ENCODE results near the gene FAM174A.
A peak's percentile ranks its signal among the peaks of the same experiment; 100 is the strongest.
"Not testable (repeated sequence)": the region's sequence is repeated elsewhere in the genome, so short reads cannot be mapped to it uniquely, and the experiment has no call there.

The FAM174A gene

GRCh38 chr5:100595152-100595811 lies 60.1 kb downstream of the FAM174A start:
- H3K36me3 ChIP-seq (replicated peaks), result no peaks in the 10 kb centered on the region
- no peaks in the 10 kb centered on the region for H3K27me3 ChIP-seq (ENCODE audit: low read depth)
- H3K4me3 ChIP-seq, result no peak overlapping the region
- in situ Hi-C loops (cut with MboI; ENCODE audit: low sequenced_read_pairs), result no loop called here
- H3K4me1 ChIP-seq, result no peaks in the 10 kb centered on the region
- no peaks in the 10 kb centered on the region for H3K9me3 ChIP-seq
- DNase-seq (ENCODE audit: low spot score in 2 of 2), result no peak

- H3K27me3 ChIP-seq (ENCODE audit: low read depth), result no peaks in the 10 kb centered on the region
- in situ Hi-C loops (cut with MboI; ENCODE audit: low sequenced_read_pairs), result no loop called here
- no peaks in the 10 kb centered on the region for H3K4me1 ChIP-seq
- DNase-seq (ENCODE audit: low spot score in 2 of 2), result no peak
- H3K4me3 ChIP-seq, result no peak overlapping the region
- no peaks in the 10 kb centered on the region for H3K9me3 ChIP-seq
- no peaks in the 10 kb centered on the region for H3K36me3 ChIP-seq (replicated peaks)
These were observed 60.6 kb downstream of the FAM174A start for GRCh38 chr5:100595812-100596173.

GRCh38 chr5:100598446-100598845 lies 63.3 kb downstream of the FAM174A start:
- in situ Hi-C loops (cut with MboI; ENCODE audit: low sequenced_read_pairs), result no loop called here
- no peak for DNase-seq (ENCODE audit: low spot score in 2 of 2)

GRCh38 chr5:100600298-100600994 lies 65.3 kb downstream of the FAM174A start:
- Histone ChIP-seq H3K9me3 (no peaks in the 10 kb centered on the region), H3K4me3 (no peak overlapping the region), H3K36me3 (replicated peaks) (no peaks in the 10 kb centered on the region), H3K27me3 (ENCODE audit: low read depth) (no peaks in the 10 kb centered on the region), H3K4me1 (no peaks in the 10 kb centered on the region)
- in situ Hi-C loops (cut with MboI; ENCODE audit: low sequenced_read_pairs), result no loop called here
- no peak for DNase-seq (ENCODE audit: low spot score in 2 of 2)

More at GRCh38 chr5:100598446-100598845, 63.3 kb downstream of the FAM174A start:
- Histone ChIP-seq H3K9me3 (no peaks in the 10 kb centered on the region), H3K36me3 (replicated peaks) (no peaks in the 10 kb centered on the region), H3K27me3 (ENCODE audit: low read depth) (no peaks in the 10 kb centered on the region), H3K4me1 (no peaks in the 10 kb centered on the region), H3K4me3 (no peak overlapping the region)

- no peak overlapping the region for H3K4me3 ChIP-seq
- H3K9me3 ChIP-seq, result no peaks in the 10 kb centered on the region
- in situ Hi-C loops (cut with MboI; ENCODE audit: low sequenced_read_pairs), result no loop called here
- no peak for DNase-seq (ENCODE audit: low spot score in 2 of 2)
- H3K4me1 ChIP-seq, result no peaks in the 10 kb centered on the region
- H3K27me3 ChIP-seq (ENCODE audit: low read depth), result no peaks in the 10 kb centered on the region
- H3K36me3 ChIP-seq (replicated peaks), result no peaks in the 10 kb centered on the region
These were observed 68.0 kb downstream of the FAM174A start for GRCh38 chr5:100603141-100603540.

GRCh38 chr5:100604021-100604420 lies 68.8 kb downstream of the FAM174A start:
- DNase-seq (ENCODE audit: low spot score in 2 of 2); H3K4me3 ChIP-seq; H3K27me3 ChIP-seq (ENCODE audit: low read depth); H3K9me3 ChIP-seq; H3K4me1 ChIP-seq; in situ Hi-C loops (cut with MboI; ENCODE audit: low sequenced_read_pairs); H3K36me3 ChIP-seq (replicated peaks): not testable (repeated sequence)

- in situ Hi-C loops (cut with MboI; ENCODE audit: low sequenced_read_pairs), result no loop called here
- DNase-seq (ENCODE audit: low spot score in 2 of 2), result no peak
- Histone ChIP-seq H3K4me1 (no peaks in the 10 kb centered on the region), H3K36me3 (replicated peaks) (no peaks in the 10 kb centered on the region), H3K27me3 (ENCODE audit: low read depth) (no peaks in the 10 kb centered on the region), H3K4me3 (no peak overlapping the region), H3K9me3 (no peaks in the 10 kb centered on the region)
These were observed 74.4 kb downstream of the FAM174A start for GRCh38 chr5:100609594-100609993.

- in situ Hi-C loops (cut with MboI; ENCODE audit: low sequenced_read_pairs), result no loop called here
- H3K4me1 ChIP-seq, result no peaks in the 10 kb centered on the region
- DNase-seq (ENCODE audit: low spot score in 2 of 2), result no peak
- H3K36me3 ChIP-seq (replicated peaks), result no peaks in the 10 kb centered on the region
- no peaks in the 10 kb centered on the region for H3K27me3 ChIP-seq (ENCODE audit: low read depth)
- no peak overlapping the region for H3K4me3 ChIP-seq
- no peaks in the 10 kb centered on the region for H3K9me3 ChIP-seq
These were observed 79.1 kb downstream of the FAM174A start for GRCh38 chr5:100614308-100614707.

GRCh38 chr5:100615362-100615761 lies 80.2 kb downstream of the FAM174A start:
- H3K36me3 ChIP-seq (replicated peaks), result no peaks in the 10 kb centered on the region
- H3K9me3 ChIP-seq, result no peaks in the 10 kb centered on the region
- no peaks in the 10 kb centered on the region for H3K27me3 ChIP-seq (ENCODE audit: low read depth)
- no peak overlapping the region for H3K4me3 ChIP-seq
- in situ Hi-C loops (cut with MboI; ENCODE audit: low sequenced_read_pairs), result no loop called here
- no peaks in the 10 kb centered on the region for H3K4me1 ChIP-seq
- DNase-seq (ENCODE audit: low spot score in 2 of 2), result no peak

GRCh38 chr5:100616291-100616690 lies 81.1 kb downstream of the FAM174A start:
- Histone ChIP-seq H3K36me3 (replicated peaks) (no peaks in the 10 kb centered on the region), H3K4me3 (no peak overlapping the region), H3K4me1 (no peaks in the 10 kb centered on the region), H3K27me3 (ENCODE audit: low read depth) (no peaks in the 10 kb centered on the region), H3K9me3 (no peaks in the 10 kb centered on the region)
- no peak for DNase-seq (ENCODE audit: low spot score in 2 of 2)
- in situ Hi-C loops (cut with MboI; ENCODE audit: low sequenced_read_pairs), result no loop called here

GRCh38 chr5:100616981-100617380 lies 81.8 kb downstream of the FAM174A start:
- H3K4me1 ChIP-seq, result no peaks in the 10 kb centered on the region
- in situ Hi-C loops (cut with MboI; ENCODE audit: low sequenced_read_pairs), result no loop called here
- H3K27me3 ChIP-seq (ENCODE audit: low read depth), result no peaks in the 10 kb centered on the region
- H3K9me3 ChIP-seq, result no peaks in the 10 kb centered on the region
- no peak for DNase-seq (ENCODE audit: low spot score in 2 of 2)
- H3K4me3 ChIP-seq, result no peak overlapping the region
- no peaks in the 10 kb centered on the region for H3K36me3 ChIP-seq (replicated peaks)

- no peaks in the 10 kb centered on the region for H3K4me1 ChIP-seq
- H3K9me3 ChIP-seq, result no peaks in the 10 kb centered on the region
- DNase-seq (ENCODE audit: low spot score in 2 of 2), result no peak
- no peak overlapping the region for H3K4me3 ChIP-seq
- H3K36me3 ChIP-seq (replicated peaks), result no peaks in the 10 kb centered on the region
- no peaks in the 10 kb centered on the region for H3K27me3 ChIP-seq (ENCODE audit: low read depth)
- in situ Hi-C loops (cut with MboI; ENCODE audit: low sequenced_read_pairs), result no loop called here
These were observed 88.5 kb downstream of the FAM174A start for GRCh38 chr5:100623719-100624118.

GRCh38 chr5:100634937-100635534 lies 99.9 kb downstream of the FAM174A start:
- DNase-seq (ENCODE audit: low spot score in 2 of 2), result peak in 1 of 2 experiments; percentile 23
- H3K4me3 ChIP-seq, result no peak overlapping the region
- in situ Hi-C loops (cut with MboI; ENCODE audit: low sequenced_read_pairs), result no loop called here
- H3K36me3 ChIP-seq (replicated peaks), result no peaks in the 10 kb centered on the region
- no peaks in the 10 kb centered on the region for H3K27me3 ChIP-seq (ENCODE audit: low read depth)
- H3K9me3 ChIP-seq, result no peaks in the 10 kb centered on the region
- H3K4me1 ChIP-seq, result peaks cover 9% of the 10 kb centered on the region

All from HAP-1 (cell line).